ENCODE data around the gene ZFP64.
A peak's percentile ranks its signal among the peaks of the same experiment; 100 is the strongest.
"Not testable (repeated sequence)": the region's sequence is repeated elsewhere in the genome, so short reads cannot be mapped to it uniquely, and the experiment has no call there.

Gene ZFP64

GRCh38 chr20:52153896-52154295 is 37.7 kb downstream of the ZFP64 start:
- no peak for DNase-seq

GRCh38 chr20:52152921-52153320 is 38.7 kb downstream of the ZFP64 start:
- no peak for DNase-seq

GRCh38 chr20:52152416-52152815 is 39.2 kb downstream of the ZFP64 start:
- DNase-seq: no peak

- DNase-seq: peak; percentile 37 to 56
These were observed 40.9 kb downstream of the ZFP64 start for GRCh38 chr20:52150440-52151258.

GRCh38 chr20:52145587-52145986 is 46.0 kb downstream of the ZFP64 start:
- no peak for DNase-seq

- no peak for DNase-seq
These were observed 48.3 kb downstream of the ZFP64 start for GRCh38 chr20:52143277-52143676.

GRCh38 chr20:52142757-52143156 is 48.8 kb downstream of the ZFP64 start:
- no peak for DNase-seq

GRCh38 chr20:52139986-52140385 is 51.6 kb downstream of the ZFP64 start:
- DNase-seq: no peak

GRCh38 chr20:52137850-52138249 is 53.7 kb downstream of the ZFP64 start:
- DNase-seq: no peak

- DNase-seq: not testable (repeated sequence)
These were observed 57.9 kb downstream of the ZFP64 start for GRCh38 chr20:52133714-52134113.

GRCh38 chr20:52132337-52132736 is 59.2 kb downstream of the ZFP64 start:
- DNase-seq: no peak

- DNase-seq: no peak
These were observed 60.4 kb downstream of the ZFP64 start for GRCh38 chr20:52131048-52131643.

- DNase-seq: no peak
These were observed 61.2 kb downstream of the ZFP64 start for GRCh38 chr20:52130406-52130805.

GRCh38 chr20:52129611-52130010 is 62.0 kb downstream of the ZFP64 start:
- no peak for DNase-seq

GRCh38 chr20:52127309-52127708 is 64.3 kb downstream of the ZFP64 start:
- no peak for DNase-seq

GRCh38 chr20:52124821-52125220 is 66.8 kb downstream of the ZFP64 start:
- no peak for DNase-seq

GRCh38 chr20:52118696-52119095 is 72.9 kb downstream of the ZFP64 start:
- DNase-seq: no peak

- no peak for DNase-seq
These were observed 73.5 kb downstream of the ZFP64 start for GRCh38 chr20:52118016-52118623.

GRCh38 chr20:52110456-52110855 is 81.1 kb downstream of the ZFP64 start:
- no peak for DNase-seq

GRCh38 chr20:52105442-52106422 is 85.8 kb downstream of the ZFP64 start:
- peak in 1 of 2 experiments; percentile 44 for DNase-seq

- peak; percentile 18 to 49 for DNase-seq
These were observed 86.8 kb downstream of the ZFP64 start for GRCh38 chr20:52104546-52105441.
